HG03378 (cell line): ENCODE results near the gene H2BW1.
"Not testable (repeated sequence)": the region's sequence is repeated elsewhere in the genome, so short reads cannot be mapped to it uniquely, and the experiment has no call there.

Experiments used
- ATAC-seq: cut with Tn5 transposase; IDR thresholded peaks from one replicate; pipeline ENCODE4 v1.9.1; 2021; ENCODE audit warnings: mild to moderate bottlenecking, moderate library complexity; ENCODE audit not compliant: unreplicated experiment

The H2BW1 gene, protein sequence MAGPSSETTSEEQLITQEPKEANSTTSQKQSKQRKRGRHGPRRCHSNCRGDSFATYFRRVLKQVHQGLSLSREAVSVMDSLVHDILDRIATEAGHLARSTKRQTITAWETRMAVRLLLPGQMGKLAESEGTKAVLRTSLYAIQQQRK

DNA sequence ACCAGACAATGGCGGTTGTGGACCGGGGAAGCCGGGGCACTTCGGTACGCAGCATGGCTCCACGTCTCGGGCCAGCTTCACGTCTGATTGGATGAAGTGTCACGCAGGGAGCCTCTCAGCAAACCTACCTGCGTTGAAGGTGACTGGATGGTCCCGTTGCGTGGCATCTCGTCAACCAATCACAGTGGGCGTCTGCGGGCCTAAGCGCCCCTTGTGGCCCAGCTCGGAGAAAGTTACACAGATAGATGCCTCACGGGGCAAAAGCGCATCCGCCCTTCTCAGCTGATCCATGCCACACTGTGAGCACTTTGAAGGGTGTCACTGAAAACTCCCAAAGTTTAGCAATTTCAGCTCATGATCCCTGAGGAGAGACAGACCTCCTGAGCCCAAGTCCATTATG lies at the start of gene H2BW1:
Gene H2BW1 (minus strand): TSS at position 103 of the 400 bp plus-strand sequence. CDS start 132 bp downstream, outside the sequence.
- no peak for ATAC-seq

DNA sequence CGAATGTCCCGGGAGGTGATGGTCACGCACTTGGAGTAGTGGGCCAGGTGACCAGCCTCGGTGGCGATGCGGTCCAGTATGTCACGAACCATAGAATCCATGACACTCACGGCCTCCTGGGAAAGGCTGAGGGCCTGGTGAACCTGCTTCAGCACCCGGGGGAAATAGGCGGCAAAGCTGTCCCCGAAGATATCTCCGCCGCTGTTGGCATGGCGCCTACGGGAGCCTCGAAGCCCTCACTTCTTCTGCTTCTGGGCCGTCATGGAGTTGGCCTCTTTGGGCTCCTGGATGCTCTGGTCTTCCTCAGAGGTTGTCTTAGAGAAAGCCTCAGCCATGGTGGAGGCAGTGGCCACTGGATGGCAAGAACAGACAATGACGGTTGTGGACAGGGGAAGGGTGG lies 49.1 kb upstream of the H2BW1 start:
- ATAC-seq, result not testable (repeated sequence)

DNA sequence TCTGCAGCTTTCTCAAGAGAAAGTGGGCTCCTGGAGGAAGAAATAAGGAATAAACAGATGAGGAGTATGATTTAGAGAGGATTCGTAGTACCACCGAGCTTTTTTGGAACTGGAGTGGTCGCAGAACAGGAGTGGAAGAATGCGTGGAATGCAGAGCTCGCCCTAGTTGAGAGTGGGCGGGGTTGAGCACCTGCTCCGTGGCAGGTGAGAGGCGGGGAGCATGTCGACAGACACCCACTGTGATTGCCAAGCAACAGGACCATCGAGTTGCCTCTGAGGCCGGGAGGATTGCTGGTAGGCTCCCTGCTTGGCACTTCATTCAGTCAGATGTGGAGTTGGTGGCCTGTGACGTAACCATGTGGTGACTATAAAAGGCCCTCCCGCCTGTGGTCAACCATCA lies 41.4 kb upstream of the H2BW1 start:
- not testable (repeated sequence) for ATAC-seq

DNA sequence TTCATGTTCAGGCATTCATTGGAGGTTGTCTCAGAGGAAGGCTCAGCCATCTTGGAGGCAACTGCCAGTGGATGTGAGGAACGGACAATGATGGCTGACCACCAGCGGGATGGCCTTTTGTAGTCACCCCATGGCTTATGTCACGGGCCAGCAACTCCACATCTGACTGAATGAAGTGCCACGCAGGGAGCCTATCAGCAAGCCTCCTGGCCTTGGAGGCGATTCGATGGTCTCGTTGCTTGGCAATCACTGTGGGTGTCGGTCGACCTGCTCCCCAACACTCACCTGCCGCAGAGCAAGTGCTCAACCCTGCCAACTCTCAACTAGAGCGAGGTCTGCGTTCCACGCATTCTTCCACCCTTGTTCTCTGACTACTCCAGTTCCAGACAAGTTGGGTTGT lies 33.7 kb upstream of the H2BW1 start:
- no peak for ATAC-seq

DNA sequence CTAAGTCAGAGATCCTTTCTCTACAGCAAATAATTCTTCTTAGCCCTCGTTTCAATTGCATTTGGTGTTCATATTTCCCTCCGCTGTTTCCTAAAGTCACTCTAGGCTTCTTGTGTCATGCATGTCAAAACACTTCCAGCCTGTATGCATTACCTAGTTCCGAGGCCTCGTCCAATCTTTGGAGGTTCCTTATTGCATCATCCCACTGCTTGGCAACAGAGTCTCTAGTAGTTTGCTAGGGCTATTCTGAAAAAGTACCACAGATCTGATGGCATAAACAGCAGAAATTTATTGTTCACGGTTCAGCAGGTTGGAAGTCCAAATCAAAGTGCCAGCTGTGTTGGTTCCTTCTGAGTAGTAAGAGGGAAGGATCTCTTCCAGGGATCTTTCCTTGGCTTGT lies 32.1 kb upstream of the H2BW1 start:
- ATAC-seq, result no peak

DNA sequence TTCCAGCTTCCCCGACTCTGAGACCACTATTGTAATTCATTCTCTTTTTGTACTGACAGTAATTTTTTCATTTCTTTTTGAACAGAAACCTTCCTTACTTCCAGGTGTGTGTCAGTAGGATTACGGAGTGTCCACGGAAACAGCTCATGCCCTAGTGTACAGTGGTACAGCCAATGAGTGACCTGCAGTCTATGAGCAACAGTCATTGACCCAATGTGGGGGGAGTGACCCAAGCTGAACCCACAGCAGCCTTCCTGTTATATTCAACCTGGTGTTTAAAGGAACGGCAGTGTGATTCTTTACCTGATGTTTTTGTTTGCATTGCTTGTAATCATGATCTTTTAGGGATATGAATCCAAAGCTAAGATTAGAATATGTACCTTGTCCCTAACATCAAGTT lies 27.5 kb upstream of the H2BW1 start:
- no peak for ATAC-seq

DNA sequence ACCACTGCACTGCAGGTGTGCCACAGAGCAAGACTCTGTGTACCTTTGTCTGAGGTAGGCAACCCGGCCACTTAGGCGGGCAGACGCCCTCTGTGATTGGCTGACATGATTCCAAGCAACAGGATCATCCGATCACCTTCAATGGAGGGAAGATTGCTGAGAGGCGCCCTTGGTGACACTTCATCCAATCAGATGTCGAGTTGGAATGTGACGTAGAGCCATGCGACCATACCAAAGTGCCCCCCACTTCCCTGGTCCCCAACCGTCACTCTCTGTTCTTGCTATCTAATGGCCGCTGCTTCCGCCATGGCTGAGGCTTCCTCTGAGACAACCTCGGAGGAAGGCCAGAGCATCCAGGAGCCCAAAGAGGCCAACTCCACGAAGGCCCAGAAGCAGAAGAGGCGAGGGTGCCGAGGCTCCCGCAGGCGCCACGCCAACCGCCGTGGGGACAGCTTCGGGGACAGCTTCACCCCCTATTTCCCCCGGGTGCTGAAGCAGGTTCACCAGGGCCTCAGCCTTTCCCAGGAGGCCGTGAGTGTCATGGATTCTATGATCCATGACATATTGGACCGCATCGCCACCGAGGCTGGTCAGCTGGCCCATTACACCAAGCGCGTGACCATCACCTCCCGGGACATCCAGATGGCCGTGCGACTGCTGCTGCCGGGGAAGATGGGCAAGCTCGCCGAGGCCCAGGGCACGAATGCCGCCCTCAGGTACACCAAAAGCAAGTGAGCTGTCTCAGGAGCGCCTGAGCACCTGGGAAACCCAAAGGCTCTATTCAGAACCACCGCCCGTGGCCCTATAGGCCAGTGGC lies 26.4 kb upstream of the H2BW1 start, which contains the start of gene H2BW2:
Gene H2BW2 (plus strand): TSS at position 268 of the 817 bp plus-strand sequence. CDS start 39 bp downstream, at position 307.
- no peak for ATAC-seq

DNA sequence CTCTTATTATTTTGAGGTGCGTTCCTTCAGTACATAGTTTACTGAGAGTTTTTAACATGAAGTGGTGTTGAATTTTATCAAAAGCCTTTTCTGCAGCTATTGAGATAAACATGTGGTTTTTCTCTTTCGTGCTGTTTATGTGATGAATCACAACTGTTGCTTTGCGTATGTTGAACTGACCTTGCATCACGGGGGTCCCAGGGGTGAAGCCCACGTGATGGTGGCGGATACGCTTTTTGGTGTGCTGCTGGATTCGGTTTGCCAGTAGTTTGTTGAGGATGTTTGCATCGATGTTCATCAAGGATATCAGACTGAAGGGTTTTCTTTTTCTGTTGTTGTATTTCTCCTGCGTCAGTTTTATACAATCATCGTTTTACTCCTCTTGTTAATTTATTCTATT lies 4.6 kb upstream of the H2BW1 start:
- ATAC-seq, result no peak

DNA sequence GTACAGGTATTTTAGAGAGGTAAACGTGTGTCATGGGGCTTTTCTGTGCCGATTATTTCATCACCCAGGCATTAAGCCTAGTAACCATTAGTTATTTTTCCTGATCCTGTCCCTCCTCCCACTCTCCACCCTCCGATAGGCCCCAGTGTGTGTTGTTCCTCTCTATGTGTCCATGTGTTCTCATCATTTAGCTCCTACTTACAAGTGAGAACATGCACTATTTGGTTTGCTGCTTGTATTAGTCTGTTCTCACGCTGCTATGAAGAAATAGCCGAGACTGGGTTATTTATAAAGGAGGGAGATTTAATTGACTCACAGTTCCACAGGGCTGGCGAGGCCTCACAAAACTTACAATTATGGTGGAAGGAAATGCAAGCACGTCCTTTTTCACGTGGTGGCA lies 2.1 kb upstream of the H2BW1 start:
- ATAC-seq, result not testable (repeated sequence)

DNA sequence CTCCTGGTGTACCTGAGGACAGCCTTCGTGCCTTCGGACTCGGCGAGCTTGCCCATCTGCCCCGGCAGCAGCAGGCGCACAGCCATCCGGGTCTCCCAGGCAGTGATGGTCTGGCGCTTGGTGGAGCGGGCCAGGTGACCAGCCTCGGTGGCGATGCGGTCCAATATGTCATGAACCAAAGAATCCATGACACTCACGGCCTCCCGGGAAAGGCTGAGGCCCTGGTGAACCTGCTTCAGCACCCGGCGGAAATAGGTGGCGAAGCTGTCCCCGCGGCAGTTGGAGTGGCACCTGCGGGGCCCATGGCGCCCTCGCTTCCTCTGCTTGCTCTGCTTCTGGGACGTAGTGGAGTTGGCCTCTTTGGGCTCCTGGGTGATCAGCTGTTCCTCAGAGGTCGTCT lies 350 bp downstream of the H2BW1 start:
- ATAC-seq, result no peak

DNA sequence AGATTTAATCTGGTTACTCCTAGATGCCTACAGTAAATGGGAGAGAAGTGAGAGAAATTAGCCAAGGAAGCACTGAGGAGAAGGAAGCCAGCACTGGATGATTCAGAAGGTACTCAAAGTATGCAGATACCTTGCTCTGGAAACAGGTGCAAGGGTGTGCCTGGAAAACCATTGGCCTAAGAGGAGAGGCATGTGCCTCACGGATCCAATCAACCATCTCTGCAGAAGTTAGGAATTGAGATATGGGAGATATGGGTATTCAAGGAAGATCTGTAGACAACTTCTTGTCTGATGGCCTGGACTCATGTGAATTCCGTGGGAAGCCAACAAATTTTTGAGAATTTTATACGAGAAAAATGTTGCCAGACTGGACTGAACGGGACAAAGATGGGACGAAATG lies 4.7 kb downstream of the H2BW1 start:
- ATAC-seq, result no peak

DNA sequence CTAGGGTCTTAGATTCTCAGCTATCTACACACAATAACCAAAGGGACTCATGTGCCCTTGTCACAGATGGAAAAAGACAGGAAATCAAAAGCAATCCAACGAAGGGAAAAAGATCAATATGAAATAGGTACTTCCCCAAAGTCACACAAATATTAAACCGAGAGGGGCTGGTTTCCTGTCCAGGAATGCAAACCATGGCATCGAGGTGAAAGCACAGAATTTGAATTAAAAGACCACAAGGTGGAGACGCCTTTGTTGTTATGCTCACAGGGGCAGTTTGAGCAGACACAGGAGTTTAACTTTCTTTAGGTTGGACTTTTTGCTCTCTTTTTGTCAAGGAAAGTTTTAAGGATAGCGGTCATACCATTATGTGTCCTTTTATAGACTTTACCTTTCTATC lies 14.3 kb downstream of the H2BW1 start:
- peak; percentile 76 for ATAC-seq

DNA sequence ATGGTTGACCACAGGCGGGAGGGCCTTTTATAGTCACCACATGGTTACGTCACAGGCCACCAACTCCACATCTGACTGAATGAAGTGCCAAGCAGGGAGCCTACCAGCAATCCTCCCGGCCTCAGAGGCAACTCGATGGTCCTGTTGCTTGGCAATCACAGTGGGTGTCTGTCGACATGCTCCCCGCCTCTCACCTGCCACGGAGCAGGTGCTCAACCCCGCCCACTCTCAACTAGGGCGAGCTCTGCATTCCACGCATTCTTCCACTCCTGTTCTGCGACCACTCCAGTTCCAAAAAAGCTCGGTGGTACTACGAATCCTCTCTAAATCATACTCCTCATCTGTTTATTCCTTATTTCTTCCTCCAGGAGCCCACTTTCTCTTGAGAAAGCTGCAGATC lies 30.0 kb downstream of the H2BW1 start:
- not testable (repeated sequence) for ATAC-seq

DNA sequence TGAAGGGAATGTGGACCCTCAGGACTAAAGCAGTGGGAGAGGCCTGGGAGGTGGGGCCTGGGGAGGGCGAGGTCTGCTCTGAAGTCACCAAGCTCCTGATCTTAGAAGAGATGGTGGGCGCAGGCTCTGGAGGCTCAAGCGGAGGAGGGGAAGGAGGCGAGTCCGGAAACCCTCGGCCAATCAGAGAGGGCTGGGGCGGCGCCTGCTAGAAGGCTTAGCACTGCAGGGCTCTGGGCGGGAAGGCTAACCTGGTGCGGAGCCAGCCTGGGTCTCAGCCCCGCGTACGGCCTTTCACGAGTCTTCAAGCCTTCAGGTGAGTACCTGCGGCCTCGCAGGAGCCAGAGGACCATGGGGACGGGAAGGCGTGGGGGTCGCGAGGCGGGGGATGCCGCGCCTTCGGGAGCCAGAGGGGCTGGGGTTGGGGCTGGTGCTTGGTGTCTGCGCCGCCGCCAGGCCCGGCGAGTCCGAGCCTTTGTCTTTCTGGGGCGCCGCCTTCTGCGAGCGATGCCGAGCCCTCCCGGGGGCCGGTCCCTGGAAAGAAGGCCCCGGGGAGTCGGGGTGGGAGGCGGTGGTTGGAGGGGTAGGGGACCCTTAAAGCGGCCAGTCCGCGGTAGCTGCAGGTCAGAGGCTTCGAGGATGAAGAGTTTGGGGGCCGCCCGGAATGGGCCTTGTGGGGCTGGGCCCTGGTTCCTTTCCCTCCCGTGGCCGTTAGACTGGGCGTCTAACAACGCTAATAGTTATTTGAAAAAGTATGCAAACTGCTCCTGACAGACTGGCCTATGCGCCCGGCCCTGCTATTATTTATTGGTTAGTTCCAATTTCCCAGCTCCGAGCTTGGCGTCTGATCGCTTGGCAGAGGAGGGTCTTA lies 50.9 kb downstream of the H2BW1 start, which contains the start of gene TMSB15B:
Gene TMSB15B (plus strand): TSS at position 217 of the 868 bp plus-strand sequence.
- ATAC-seq, result peak; percentile 93
